ENCODE measurements around the gene UMODL1. TPM values are rescaled to one million over a fixed set of nuclear protein-coding genes. Genes with fewer than 3 reads are reported as not detected.
A peak's percentile ranks its signal among the peaks of the same experiment; 100 is the strongest.
"Not testable (repeated sequence)": the region's sequence is repeated elsewhere in the genome, so short reads cannot be mapped to it uniquely, and the experiment has no call there.

UMODL1 gene
- total RNA-seq, 2 experiments from 2014 or later, result not detected

DNA sequence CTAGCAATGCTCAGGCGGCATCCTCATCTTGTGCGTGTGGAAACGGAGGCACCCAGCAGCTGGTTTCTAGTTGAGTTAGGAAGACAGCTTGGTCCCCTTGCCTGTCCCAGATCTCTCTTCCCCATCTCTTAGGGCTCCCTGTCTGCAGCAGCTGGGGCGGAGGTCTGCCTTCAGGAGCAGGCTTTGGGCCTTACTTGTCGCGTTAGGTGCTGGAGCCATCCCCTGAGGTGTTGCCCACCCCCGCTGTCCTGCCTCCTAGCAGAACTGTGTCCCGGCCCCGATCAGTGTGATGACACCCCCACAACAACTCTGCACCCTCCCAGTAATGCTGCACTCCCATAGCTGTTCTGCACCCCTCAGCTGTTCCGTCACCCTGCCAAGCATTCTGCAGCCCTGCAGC lies 40.7 kb downstream of the UMODL1 start:
- ChIA-PET CTCF (interaction anchor here (0.7 to 1.0 kb wide), 3 partner anchors 46 to 295 kb away, joined by 3 read pairs; no protein-coding TSS in a partner anchor), POLR2A (interaction anchor here (1.0 kb wide), 1 partner anchor 69 kb away, joined by 4 read pairs; no protein-coding TSS in a partner anchor)
- no peaks in the 10 kb centered on the region for H3K36me3 Mint-ChIP-seq (ENCODE audit: low read depth)
- no peaks in the 10 kb centered on the region for H3K9me3 Mint-ChIP-seq (ENCODE audit: low read depth)
- H3K4me3 Mint-ChIP-seq, result no peak overlapping the region
- DNase-seq (no peak), ATAC-seq (no peak)
- H3K27ac Mint-ChIP-seq, result no peak overlapping the region
- intact Hi-C loops (cut with DNase I, micrococcal nuclease), result no loop called here
- no peaks in the 10 kb centered on the region for H3K27me3 Mint-ChIP-seq
- peaks cover 11% of the 10 kb centered on the region for H3K4me1 Mint-ChIP-seq

DNA sequence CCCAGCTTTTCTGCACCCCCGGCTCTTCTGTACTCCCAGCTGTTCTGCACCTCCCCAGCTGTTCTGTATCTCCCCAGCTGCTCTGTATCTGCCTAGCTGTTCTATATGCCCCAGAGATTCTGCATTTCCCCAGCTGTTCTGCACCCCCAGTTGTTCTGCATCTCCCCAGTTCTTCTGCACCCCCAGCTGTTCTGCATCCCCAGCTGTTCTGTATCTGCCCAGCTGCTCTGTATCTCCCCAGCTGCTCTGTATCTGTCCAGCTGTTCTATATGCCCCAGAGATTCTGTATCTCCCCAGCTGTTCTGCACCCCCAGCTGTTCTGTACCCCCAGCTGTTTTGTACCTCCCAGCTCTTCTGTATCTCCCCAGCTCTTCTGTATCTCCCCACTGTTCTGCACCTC lies 41.1 kb downstream of the UMODL1 start:
- Mint-ChIP-seq H3K9me3 (ENCODE audit: low read depth) (no peaks in the 10 kb centered on the region), H3K4me3 (no peak overlapping the region), H3K36me3 (ENCODE audit: low read depth) (no peaks in the 10 kb centered on the region), H3K27ac (no peak overlapping the region), H3K4me1 (peaks cover 10% of the 10 kb centered on the region), H3K27me3 (peaks cover 2% of the 10 kb centered on the region)
- POLR2A ChIA-PET, result interaction anchor here (1.0 kb wide), 1 partner anchor 70 kb away, joined by 4 read pairs; no protein-coding TSS in a partner anchor
- ATAC-seq, result no peak
- CTCF ChIA-PET, result interaction anchor here (0.6 to 1.0 kb wide), 5 partner anchors 46 to 295 kb away, joined by 3 read pairs; no protein-coding TSS in a partner anchor
- no peak for DNase-seq
- intact Hi-C loops (cut with DNase I, micrococcal nuclease), result no loop called here

DNA sequence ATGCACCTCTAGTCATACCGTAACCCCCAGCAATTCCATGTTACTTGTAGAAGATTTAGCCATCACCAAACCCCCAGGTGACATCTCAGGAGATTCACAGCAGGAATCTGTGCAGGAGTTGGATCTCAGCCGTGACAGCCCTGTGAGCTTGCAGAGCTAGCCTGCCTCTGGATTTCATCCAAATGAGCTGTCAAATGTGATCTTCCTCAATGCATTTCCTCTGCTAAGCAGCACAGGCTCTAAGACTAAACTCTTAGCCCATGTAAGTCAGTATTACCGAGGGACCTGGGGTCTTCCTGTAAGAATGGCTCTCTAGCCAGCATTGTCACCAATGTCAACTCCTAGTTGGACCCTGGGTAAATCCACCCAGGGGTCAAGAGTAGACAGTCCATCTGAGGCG lies 41.7 kb downstream of the UMODL1 start:
- ChIA-PET POLR2A (no interaction called here), CTCF (interaction anchor here (0.6 to 0.7 kb wide), 3 partner anchors 116 to 500 kb away, joined by 3 read pairs; no protein-coding TSS in a partner anchor)
- DNase-seq, result no peak
- H3K4me3 Mint-ChIP-seq, result no peak overlapping the region
- ATAC-seq, result no peak
- no peaks in the 10 kb centered on the region for H3K36me3 Mint-ChIP-seq (ENCODE audit: low read depth)
- peaks cover 13% of the 10 kb centered on the region for H3K4me1 Mint-ChIP-seq
- intact Hi-C loops (cut with DNase I, micrococcal nuclease), result no loop called here
- no peak overlapping the region for H3K27ac Mint-ChIP-seq
- H3K27me3 Mint-ChIP-seq, result peaks cover 8% of the 10 kb centered on the region
- no peaks in the 10 kb centered on the region for H3K9me3 Mint-ChIP-seq (ENCODE audit: low read depth)

GRCh38 chr21:42113926-42114409 lies 42.9 kb downstream of the UMODL1 start:
- ATAC-seq, result no peak
- intact Hi-C loops (cut with DNase I, micrococcal nuclease), result no loop called here
- no peak for DNase-seq
- peaks cover 14% of the 10 kb centered on the region for H3K27me3 Mint-ChIP-seq
- ChIA-PET CTCF (interaction anchor here (0.6 to 1.3 kb wide), 4 partner anchors 103 to 368 kb away, joined by 3 to 4 read pairs (median 3); no protein-coding TSS in a partner anchor), POLR2A (no interaction called here)
- H3K27ac Mint-ChIP-seq, result no peak overlapping the region
- peaks cover 10% of the 10 kb centered on the region for H3K4me1 Mint-ChIP-seq
- H3K36me3 Mint-ChIP-seq (ENCODE audit: low read depth), result no peaks in the 10 kb centered on the region
- H3K4me3 Mint-ChIP-seq, result no peak overlapping the region
- H3K9me3 Mint-ChIP-seq (ENCODE audit: low read depth), result no peaks in the 10 kb centered on the region

DNA sequence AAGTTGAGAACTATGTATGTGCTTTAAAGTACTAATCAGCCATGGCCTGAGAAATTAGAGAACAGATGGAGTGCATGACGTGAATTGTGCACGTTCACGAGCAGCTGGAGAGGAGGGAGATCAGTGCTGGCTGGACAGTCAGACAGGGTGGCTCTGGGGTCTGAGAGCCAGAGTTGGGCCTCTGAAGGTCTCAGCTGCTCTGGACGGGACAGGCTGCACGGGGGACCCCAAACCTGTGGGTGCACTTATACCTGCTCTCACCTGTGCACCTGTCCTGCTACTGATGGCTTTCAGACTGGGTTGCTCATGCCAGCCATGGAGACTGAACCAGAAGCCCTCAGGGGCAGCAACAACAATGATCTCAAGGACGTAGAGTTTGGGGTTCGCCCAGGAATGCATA lies 43.5 kb downstream of the UMODL1 start:
- H3K9me3 Mint-ChIP-seq (ENCODE audit: low read depth), result no peaks in the 10 kb centered on the region
- H3K36me3 Mint-ChIP-seq (ENCODE audit: low read depth), result no peaks in the 10 kb centered on the region
- CTCF ChIA-PET, result interaction anchor here (0.7 to 1.3 kb wide), 2 partner anchors 51 to 144 kb away, joined by 3 read pairs; no protein-coding TSS in a partner anchor
- intact Hi-C loops (cut with DNase I, micrococcal nuclease), result loop anchor here (5.0 kb wide), 3 partner anchors 102 to 832 kb away; partner anchors contain the start of genes PRDM15 (in 1 of the 2) and ZBTB21 (in 1 of the 2)
- no peak for DNase-seq
- H3K27me3 Mint-ChIP-seq, result peaks cover 19% of the 10 kb centered on the region
- no peak for ATAC-seq
- peaks cover 10% of the 10 kb centered on the region for H3K4me1 Mint-ChIP-seq
- H3K4me3 Mint-ChIP-seq, result no peak overlapping the region
- no peak overlapping the region for H3K27ac Mint-ChIP-seq
- POLR2A ChIA-PET, result no interaction called here

DNA sequence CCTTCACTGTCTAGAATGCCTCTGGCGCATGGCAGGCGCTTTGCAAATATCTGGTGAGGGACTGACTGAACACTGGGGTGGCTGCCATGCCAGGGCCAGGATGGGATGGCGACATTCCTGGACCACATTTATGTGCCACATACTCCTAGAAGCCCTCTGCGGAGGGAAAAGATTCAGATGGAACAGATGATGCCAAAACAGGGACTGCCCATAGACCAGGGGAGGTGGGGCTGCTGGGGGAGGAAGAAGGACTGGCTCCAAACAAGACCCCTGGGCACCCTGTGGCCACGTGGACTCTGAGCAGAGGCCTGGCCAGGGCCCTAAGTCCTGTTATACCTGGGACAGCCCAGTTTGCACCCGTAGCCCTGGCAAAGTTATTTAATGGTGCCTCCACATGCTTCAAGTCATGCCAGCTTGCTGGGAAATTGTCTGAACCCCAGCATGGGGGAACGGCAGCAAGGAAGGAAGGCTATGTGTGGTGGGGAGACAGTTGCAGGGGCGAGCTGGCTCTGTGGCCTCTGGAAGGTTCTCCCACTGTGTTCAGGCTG lies 44.1 kb downstream of the UMODL1 start:
- H3K27ac Mint-ChIP-seq, result no peak overlapping the region
- no peak for ATAC-seq

GRCh38 chr21:42116551-42116950 lies 45.4 kb downstream of the UMODL1 start:
- POLR2A ChIA-PET; ATAC-seq; DNase-seq; H3K36me3 Mint-ChIP-seq (ENCODE audit: low read depth); H3K4me3 Mint-ChIP-seq; H3K27ac Mint-ChIP-seq; H3K9me3 Mint-ChIP-seq (ENCODE audit: low read depth): not testable (repeated sequence)
- intact Hi-C loops (cut with DNase I, micrococcal nuclease), result loop anchor here (2.0 to 5.0 kb wide), 4 partner anchors 104 to 834 kb away; partner anchors contain the start of genes PRDM15 (in 1 of the 2) and ZBTB21 (in 1 of the 2)
- Mint-ChIP-seq H3K27me3 (peaks cover 36% of the 10 kb centered on the region), H3K4me1 (peaks cover 10% of the 10 kb centered on the region)
- CTCF ChIA-PET, result interaction anchor here (0.5 to 3.4 kb wide), 18 partner anchors 8 to 833 kb away, joined by 3 to 33 read pairs (median 4); no protein-coding TSS in a partner anchor

More for the DNA sequence above, 44.1 kb downstream of the UMODL1 start:
- ChIA-PET POLR2A (no interaction called here), CTCF (interaction anchor here (0.7 to 1.4 kb wide), 4 partner anchors 11 to 143 kb away, joined by 3 to 4 read pairs (median 4); no protein-coding TSS in a partner anchor)
- Mint-ChIP-seq H3K36me3 (ENCODE audit: low read depth) (no peaks in the 10 kb centered on the region), H3K4me3 (no peak overlapping the region), H3K9me3 (ENCODE audit: low read depth) (no peaks in the 10 kb centered on the region), H3K4me1 (peaks cover 10% of the 10 kb centered on the region), H3K27me3 (peaks cover 24% of the 10 kb centered on the region)
- DNase-seq, result no peak
- intact Hi-C loops (cut with DNase I, micrococcal nuclease), result loop anchor here (5.0 kb wide), 3 partner anchors 103 to 833 kb away; partner anchors contain the start of genes PRDM15 (in 1 of the 2) and ZBTB21 (in 1 of the 2)

GRCh38 chr21:42117229-42117966 lies 46.3 kb downstream of the UMODL1 start:
- Mint-ChIP-seq H3K9me3 (ENCODE audit: low read depth) (no peaks in the 10 kb centered on the region), H3K36me3 (ENCODE audit: low read depth) (no peaks in the 10 kb centered on the region), H3K4me1 (peaks cover 10% of the 10 kb centered on the region), H3K4me3 (no peak overlapping the region), H3K27ac (no peak overlapping the region), H3K27me3 (peaks cover 43% of the 10 kb centered on the region)
- DNase-seq, result peak; percentile 86
- intact Hi-C loops (cut with DNase I, micrococcal nuclease), result loop anchor here (1.0 to 5.0 kb wide), 6 partner anchors 105 to 835 kb away; partner anchors contain the start of genes PRDM15 (in 1 of the 2) and ZBTB21 (in 1 of the 2)
- ChIA-PET POLR2A (interaction anchor here (0.6 kb wide), 1 partner anchor 106 kb away, joined by 5 read pairs; no protein-coding TSS in a partner anchor), CTCF (interaction anchor here (0.7 to 3.4 kb wide), 31 partner anchors 8 to 834 kb away, joined by 3 to 33 read pairs (median 4); partner anchors contain the start of gene RIPK4)
- ATAC-seq, result peak; percentile 88

GRCh38 chr21:42117967-42118780 lies 47.1 kb downstream of the UMODL1 start:
- Mint-ChIP-seq H3K4me1 (peaks cover 10% of the 10 kb centered on the region), H3K9me3 (ENCODE audit: low read depth) (no peaks in the 10 kb centered on the region), H3K27me3 (peaks cover 47% of the 10 kb centered on the region), H3K4me3 (no peak overlapping the region), H3K27ac (no peak overlapping the region), H3K36me3 (ENCODE audit: low read depth) (no peaks in the 10 kb centered on the region)
- intact Hi-C loops (cut with DNase I, micrococcal nuclease), result loop anchor here (1.0 to 5.0 kb wide), 6 partner anchors 106 to 836 kb away; partner anchors contain the start of genes PRDM15 (in 1 of the 2) and ZBTB21 (in 1 of the 2)
- ATAC-seq (no peak), DNase-seq (no peak)
- ChIA-PET CTCF (interaction anchor here (0.6 to 3.4 kb wide), 32 partner anchors 7 to 835 kb away, joined by 3 to 33 read pairs (median 4); partner anchors contain the start of gene RIPK4), POLR2A (no interaction called here)

- Mint-ChIP-seq H3K27me3 (peaks cover 51% of the 10 kb centered on the region), H3K36me3 (ENCODE audit: low read depth) (no peaks in the 10 kb centered on the region), H3K4me3 (no peak overlapping the region), H3K27ac (no peak overlapping the region), H3K4me1 (peaks cover 15% of the 10 kb centered on the region), H3K9me3 (ENCODE audit: low read depth) (no peaks in the 10 kb centered on the region)
- CTCF ChIA-PET, result interaction anchor here (0.9 to 3.4 kb wide), 4 partner anchors 11 to 302 kb away, joined by 3 to 33 read pairs (median 16); no protein-coding TSS in a partner anchor
- POLR2A ChIA-PET, result no interaction called here
- ATAC-seq (no peak), DNase-seq (peak; percentile 25)
- intact Hi-C loops (cut with DNase I, micrococcal nuclease), result loop anchor here (5.0 kb wide), 3 partner anchors 107 to 837 kb away; partner anchors contain the start of genes PRDM15 (in 1 of the 2) and ZBTB21 (in 1 of the 2)
Measured at GRCh38 chr21:42118901-42119300, 47.8 kb downstream of the UMODL1 start.
